Neural cell (in vitro differentiated cells): ENCODE results near the gene CRLF1. TPM values are rescaled to one million over a fixed set of nuclear protein-coding genes. Genes with fewer than 3 reads are reported as not detected.

ENCODE experiments used
- H2AFZ ChIP-seq: fragments of 200-600, 300-800 bp; sonication (generic), shearing (Covaris generic); 2 replicates; pipeline ENCODE4 v1.6.0; 2014; ENCODE audit warnings: low read depth, mild to moderate bottlenecking, antibody characterized with exemption, low read length, moderate library complexity
- H3F3A ChIP-seq: fragments of 200-600 bp; shearing (Covaris generic); 2 replicates; pipeline ENCODE4 v1.6.1; 2016; ENCODE audit warnings: mild to moderate bottlenecking, moderate library complexity, mixed read lengths, antibody characterized with exemption, low read length; ENCODE audit not compliant: insufficient read depth, poor library complexity, severe bottlenecking
- H3K27ac ChIP-seq: fragments of 200-600, 300-800 bp; sonication (generic), shearing (Covaris generic); 2 replicates; pipeline ENCODE4 v1.5.1; 2014; ENCODE audit warnings: mild to moderate bottlenecking, low read length, moderate library complexity
- H3K27me3 ChIP-seq: fragments of 300-800, 200-600 bp; sonication (generic), shearing (Covaris generic); 2 replicates; pipeline ENCODE4 v1.6.0; 2014; ENCODE audit warnings: mild to moderate bottlenecking, low read depth, low read length, moderate library complexity; ENCODE audit not compliant: insufficient read depth
- H3K36me3 ChIP-seq: fragments of 300-800, 200-600 bp; sonication (generic), shearing (Covaris generic); 2 replicates; pipeline ENCODE4 v1.5.1; 2014; ENCODE audit warnings: mild to moderate bottlenecking, antibody characterized with exemption, low read length, moderate library complexity; ENCODE audit not compliant: insufficient read depth
- H3K4me2 ChIP-seq: fragments of 300-800, 200-600 bp; sonication (generic), shearing (Covaris generic); 2 replicates; pipeline ENCODE4 v1.6.0; 2014; ENCODE audit warnings: mild to moderate bottlenecking, low read length
- H3K4me3 ChIP-seq: fragments of 300-800, 200-600 bp; sonication (generic), shearing (Covaris generic); 2 replicates; pipeline ENCODE4 v1.5.1; 2014; ENCODE audit warnings: mild to moderate bottlenecking, low read length, moderate library complexity
- H3K79me2 ChIP-seq: fragments of 200-600 bp; shearing (Covaris generic); replicated peaks from 2 replicates; pipeline ENCODE4 v1.6.0; 2014; ENCODE audit warnings: mild to moderate bottlenecking, low read length, moderate library complexity; ENCODE audit not compliant: insufficient read depth
- H3K9ac ChIP-seq: fragments of 300-800, 200-600 bp; sonication (generic), shearing (Covaris generic); 2 replicates; pipeline ENCODE4 v1.6.1; 2016; ENCODE audit warnings: mild to moderate bottlenecking, low read length, mixed read lengths
- H3K9me2 ChIP-seq: fragments of 200-600 bp; shearing (Covaris generic); 2 replicates; pipeline ENCODE4 v1.6.1; 2016; ENCODE audit warnings: mild to moderate bottlenecking, low read length, mixed read lengths; ENCODE audit not compliant: insufficient read depth
- H3K9me3 ChIP-seq: fragments of 200-600, 300-800 bp; sonication (generic), shearing (Covaris generic); 2 replicates; pipeline ENCODE4 v1.6.1; 2016; ENCODE audit warnings: mild to moderate bottlenecking, mixed run types, low read length, moderate library complexity, mixed read lengths
- H4K20me1 ChIP-seq: fragments of 200-600 bp; shearing (Covaris generic); 2 replicates; pipeline ENCODE4 v1.6.1; 2016; ENCODE audit warnings: mild to moderate bottlenecking, mixed run types; ENCODE audit not compliant: insufficient read depth
- EP300 ChIP-seq: fragments of 450-650 bp; conservative IDR thresholded peaks from 2 replicates; pipeline ENCODE4 v1.6.1; 2014; ENCODE audit warnings: antibody characterized with exemption, mild to moderate bottlenecking, moderate library complexity; ENCODE audit not compliant: poor library complexity, severe bottlenecking
- EZH2 ChIP-seq: fragments of 200-600, 300-800 bp; shearing (Covaris generic), sonication (generic); IDR thresholded peaks from 2 replicates; pipeline ENCODE4 v1.6.1; 2014; ENCODE audit warnings: antibody characterized with exemption, low read length, borderline replicate concordance, mild to moderate bottlenecking; ENCODE audit not compliant: insufficient read depth, poor library complexity, severe bottlenecking
- MXI1 ChIP-seq: fragments of 450-650 bp; conservative IDR thresholded peaks from 2 replicates; pipeline ENCODE4 v1.6.1; 2014; ENCODE audit warnings: antibody characterized with exemption, mild to moderate bottlenecking; ENCODE audit not compliant: poor library complexity, severe bottlenecking
- RAD21 ChIP-seq: fragments of 450-650 bp; conservative IDR thresholded peaks from 2 replicates; pipeline ENCODE4 v1.6.1; 2014; ENCODE audit warnings: antibody characterized with exemption, mild to moderate bottlenecking, moderate library complexity
- SMC3 ChIP-seq: fragments of 450-650 bp; conservative IDR thresholded peaks from 2 replicates; pipeline ENCODE4 v1.6.1; 2014; ENCODE audit warnings: antibody characterized with exemption, mild to moderate bottlenecking, moderate library complexity; ENCODE audit not compliant: poor library complexity
- TAF1 ChIP-seq: IDR thresholded peaks from 2 replicates; pipeline ENCODE4 v1.6.1; 2012; ENCODE audit warnings: low read depth
- polyA plus RNA-seq: library from polyadenylated mRNA; depleted of rRNA; stranded (reverse); fragments of >200 nt; gene quantifications from 2 replicates; pipeline ENCODE4 v1.2.3, GENCODE V29; 2014
- TF ChIP-seq, protein P1 (sequence below): IDR thresholded peaks from 2 replicates; pipeline ENCODE4 v1.6.1; 2012; ENCODE audit warnings: borderline replicate concordance
- TF ChIP-seq, protein P2 (sequence below): fragments of 450-650 bp; IDR thresholded peaks from 2 replicates; pipeline ENCODE4 v1.5.1; 2014; ENCODE audit warnings: antibody characterized with exemption, mild to moderate bottlenecking, moderate library complexity; ENCODE audit not compliant: poor library complexity, severe bottlenecking

Gene CRLF1
- polyA plus RNA-seq, 1 donor from 2014 or later = 14.2 TPM

DNA sequence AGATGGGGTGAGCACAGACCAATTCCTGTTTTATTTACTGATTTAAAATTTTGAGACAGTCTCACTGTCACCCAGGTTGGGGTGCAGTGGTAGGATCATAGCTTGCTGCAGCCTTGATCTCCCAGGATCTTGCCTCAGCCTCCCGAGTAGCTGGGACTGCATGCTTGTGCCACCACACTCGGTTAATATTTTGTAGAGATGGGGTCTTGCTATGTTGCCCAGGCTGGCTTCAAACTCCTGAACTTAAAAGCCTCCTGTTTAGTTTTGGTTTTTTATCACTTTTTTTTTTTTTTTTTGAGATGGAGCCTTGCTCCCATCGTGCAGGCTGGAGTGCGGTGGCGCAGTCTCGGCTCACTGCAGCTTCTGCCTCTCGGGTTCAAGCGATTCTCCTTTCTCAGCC is 30.2 kb downstream of the CRLF1 start:
- TF ChIP-seq EZH2 = no peak
- no peak for TF ChIP-seq RAD21
- TF ChIP-seq, protein P1, sequence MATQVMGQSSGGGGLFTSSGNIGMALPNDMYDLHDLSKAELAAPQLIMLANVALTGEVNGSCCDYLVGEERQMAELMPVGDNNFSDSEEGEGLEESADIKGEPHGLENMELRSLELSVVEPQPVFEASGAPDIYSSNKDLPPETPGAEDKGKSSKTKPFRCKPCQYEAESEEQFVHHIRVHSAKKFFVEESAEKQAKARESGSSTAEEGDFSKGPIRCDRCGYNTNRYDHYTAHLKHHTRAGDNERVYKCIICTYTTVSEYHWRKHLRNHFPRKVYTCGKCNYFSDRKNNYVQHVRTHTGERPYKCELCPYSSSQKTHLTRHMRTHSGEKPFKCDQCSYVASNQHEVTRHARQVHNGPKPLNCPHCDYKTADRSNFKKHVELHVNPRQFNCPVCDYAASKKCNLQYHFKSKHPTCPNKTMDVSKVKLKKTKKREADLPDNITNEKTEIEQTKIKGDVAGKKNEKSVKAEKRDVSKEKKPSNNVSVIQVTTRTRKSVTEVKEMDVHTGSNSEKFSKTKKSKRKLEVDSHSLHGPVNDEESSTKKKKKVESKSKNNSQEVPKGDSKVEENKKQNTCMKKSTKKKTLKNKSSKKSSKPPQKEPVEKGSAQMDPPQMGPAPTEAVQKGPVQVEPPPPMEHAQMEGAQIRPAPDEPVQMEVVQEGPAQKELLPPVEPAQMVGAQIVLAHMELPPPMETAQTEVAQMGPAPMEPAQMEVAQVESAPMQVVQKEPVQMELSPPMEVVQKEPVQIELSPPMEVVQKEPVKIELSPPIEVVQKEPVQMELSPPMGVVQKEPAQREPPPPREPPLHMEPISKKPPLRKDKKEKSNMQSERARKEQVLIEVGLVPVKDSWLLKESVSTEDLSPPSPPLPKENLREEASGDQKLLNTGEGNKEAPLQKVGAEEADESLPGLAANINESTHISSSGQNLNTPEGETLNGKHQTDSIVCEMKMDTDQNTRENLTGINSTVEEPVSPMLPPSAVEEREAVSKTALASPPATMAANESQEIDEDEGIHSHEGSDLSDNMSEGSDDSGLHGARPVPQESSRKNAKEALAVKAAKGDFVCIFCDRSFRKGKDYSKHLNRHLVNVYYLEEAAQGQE = no peak
- TF ChIP-seq, protein P2, sequence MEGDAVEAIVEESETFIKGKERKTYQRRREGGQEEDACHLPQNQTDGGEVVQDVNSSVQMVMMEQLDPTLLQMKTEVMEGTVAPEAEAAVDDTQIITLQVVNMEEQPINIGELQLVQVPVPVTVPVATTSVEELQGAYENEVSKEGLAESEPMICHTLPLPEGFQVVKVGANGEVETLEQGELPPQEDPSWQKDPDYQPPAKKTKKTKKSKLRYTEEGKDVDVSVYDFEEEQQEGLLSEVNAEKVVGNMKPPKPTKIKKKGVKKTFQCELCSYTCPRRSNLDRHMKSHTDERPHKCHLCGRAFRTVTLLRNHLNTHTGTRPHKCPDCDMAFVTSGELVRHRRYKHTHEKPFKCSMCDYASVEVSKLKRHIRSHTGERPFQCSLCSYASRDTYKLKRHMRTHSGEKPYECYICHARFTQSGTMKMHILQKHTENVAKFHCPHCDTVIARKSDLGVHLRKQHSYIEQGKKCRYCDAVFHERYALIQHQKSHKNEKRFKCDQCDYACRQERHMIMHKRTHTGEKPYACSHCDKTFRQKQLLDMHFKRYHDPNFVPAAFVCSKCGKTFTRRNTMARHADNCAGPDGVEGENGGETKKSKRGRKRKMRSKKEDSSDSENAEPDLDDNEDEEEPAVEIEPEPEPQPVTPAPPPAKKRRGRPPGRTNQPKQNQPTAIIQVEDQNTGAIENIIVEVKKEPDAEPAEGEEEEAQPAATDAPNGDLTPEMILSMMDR = no peak
- no peak for TF ChIP-seq TAF1
- no peak for TF ChIP-seq SMC3
- TF ChIP-seq MXI1 = no peak
- Histone ChIP-seq H3K79me2 (peaks cover 13% of the 10 kb centered on the region), H3K27me3 (no peaks in the 10 kb centered on the region), H3K9me3 (no peaks in the 10 kb centered on the region), H3K9ac (no peak overlapping the region), H3K4me3 (no peak overlapping the region), H3K27ac (no peak overlapping the region), H2AFZ (no peak overlapping the region), H3F3A (no peaks in the 10 kb centered on the region), H3K36me3 (no peaks in the 10 kb centered on the region), H4K20me1 (no peaks in the 10 kb centered on the region), H3K4me2 (no peak overlapping the region), H3K9me2 (no peaks in the 10 kb centered on the region)

DNA sequence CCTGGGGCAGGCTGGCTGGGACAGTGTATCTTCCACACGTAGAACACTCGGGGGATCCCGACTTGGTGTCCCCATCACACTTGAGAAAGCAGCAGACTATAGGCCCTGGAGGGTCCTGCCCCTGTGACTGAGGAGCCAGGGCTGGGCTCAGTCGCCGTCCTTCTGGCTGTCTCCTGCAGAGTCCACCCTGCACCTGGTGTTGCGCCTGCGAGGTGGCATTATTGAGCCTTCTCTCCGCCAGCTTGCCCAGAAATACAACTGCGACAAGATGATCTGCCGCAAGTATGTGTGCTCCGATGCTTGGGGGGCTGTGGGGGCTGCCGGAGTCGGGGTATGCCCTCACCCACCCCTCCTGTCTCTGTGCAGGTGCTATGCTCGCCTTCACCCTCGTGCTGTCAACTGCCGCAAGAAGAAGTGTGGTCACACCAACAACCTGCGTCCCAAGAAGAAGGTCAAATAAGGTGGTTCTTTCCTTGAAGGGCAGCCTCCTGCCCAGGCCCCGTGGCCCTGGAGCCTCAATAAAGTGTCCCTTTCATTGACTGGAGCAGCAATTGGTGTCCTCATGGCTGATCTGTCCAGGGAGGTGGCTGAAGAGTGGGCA is 31.8 kb downstream of the CRLF1 start:
- no peaks in the 10 kb centered on the region for H4K20me1 ChIP-seq
- no peak overlapping the region for H2AFZ ChIP-seq
- H3K4me3 ChIP-seq = no peak overlapping the region
- H3K79me2 ChIP-seq = peaks cover 13% of the 10 kb centered on the region
- H3K36me3 ChIP-seq = no peaks in the 10 kb centered on the region
- H3K27ac ChIP-seq = no peak overlapping the region
- no peaks in the 10 kb centered on the region for H3K9me2 ChIP-seq
- no peak overlapping the region for H3K9ac ChIP-seq
- TF ChIP-seq, protein P2 = no peak
- no peak for TF ChIP-seq RAD21
- TF ChIP-seq MXI1 = no peak
- no peak for TF ChIP-seq EP300
- H3K9me3 ChIP-seq = no peaks in the 10 kb centered on the region
- no peaks in the 10 kb centered on the region for H3K27me3 ChIP-seq
- no peak overlapping the region for H3K4me2 ChIP-seq
- H3F3A ChIP-seq = no peaks in the 10 kb centered on the region
